ENCODE measurements around the gene UBXN1. TPM values are rescaled to one million over a fixed set of nuclear protein-coding genes. Genes with fewer than 3 reads are reported as not detected.

Gene UBXN1
- total RNA-seq, 1 experiment from 2014 or later = 135 TPM

DNA sequence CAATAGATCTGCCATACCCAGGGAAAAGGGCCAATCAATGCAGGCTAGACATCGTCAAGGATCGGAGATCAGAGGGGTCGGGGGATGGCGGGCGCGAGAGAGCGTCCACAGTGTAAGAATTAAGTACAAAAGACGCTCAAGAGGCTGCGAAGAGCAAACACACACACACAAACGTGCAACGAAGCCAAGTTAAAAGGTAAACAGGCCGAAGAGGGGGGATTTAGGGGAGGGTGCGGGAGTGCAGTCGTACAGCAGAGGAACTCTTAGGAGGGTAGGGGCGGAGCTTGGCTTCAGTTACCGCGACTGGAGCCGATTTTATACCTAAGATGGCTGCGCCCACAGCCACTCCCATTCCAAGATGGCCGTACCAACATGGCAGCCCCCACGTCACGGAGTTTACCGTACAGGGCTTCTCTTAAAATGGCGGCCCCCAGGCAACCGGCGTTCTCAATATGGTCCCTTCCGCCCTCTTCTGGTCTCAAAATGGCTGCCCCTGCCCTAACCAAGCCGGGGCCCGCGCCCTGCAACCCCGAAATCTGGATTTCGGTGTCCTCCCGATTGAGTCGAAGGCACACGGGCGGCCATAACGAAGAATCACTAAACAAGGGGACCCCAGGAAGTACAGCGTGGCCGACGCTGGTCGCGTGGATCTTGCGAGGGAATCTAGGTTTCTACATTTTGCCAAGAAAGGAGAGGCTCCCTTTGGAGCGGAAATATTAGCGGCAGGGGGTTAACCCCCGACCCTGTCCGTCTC, 30.6 kb upstream of the UBXN1 start:
- peak overlapping the region; percentile 92 for H3K4me3 Mint-ChIP-seq
- ATAC-seq = peak; percentile 51
- no peaks in the 10 kb centered on the region; the same call in 1 of the 2 replicates for H3K27me3 Mint-ChIP-seq (ENCODE audit: low read depth)
- DNase-seq (ENCODE audit: low spot score) = peak; percentile 96
- peak overlapping the region; percentile 100 for H3K27ac Mint-ChIP-seq
- H3K36me3 Mint-ChIP-seq = peaks cover 38% of the 10 kb centered on the region
- peaks cover 46% of the 10 kb centered on the region for H3K4me1 Mint-ChIP-seq
- ChIA-PET POLR2A (interaction anchor here (0.6 to 6.0 kb wide), 15 partner anchors 18 to 321 kb away, joined by 3 to 35 read pairs (median 7); partner anchors contain the start of genes C11orf98, CSKMT, EEF1G and HNRNPUL2), CTCF (interaction anchor here (0.6 to 4.0 kb wide), 12 partner anchors 15 to 285 kb away, joined by 3 to 24 read pairs (median 3); partner anchors contain the start of genes C11orf98, CSKMT, HNRNPUL2 and STX5)
- H3K9me3 Mint-ChIP-seq = no peaks in the 10 kb centered on the region
- TF ChIP-seq CBFB (CRISPR knock-in tag; IDR thresholded peaks at IDR 0.05; ENCODE audit: low read depth) = no peak
- 0 out of 2 replicates have a peak, but pooled peaks have one; percentile 56 for TF ChIP-seq SMAD3 (CRISPR knock-in tag; IDR thresholded peaks at IDR 0.05; ENCODE audit: borderline replicate concordance)
- TF ChIP-seq, protein P1, sequence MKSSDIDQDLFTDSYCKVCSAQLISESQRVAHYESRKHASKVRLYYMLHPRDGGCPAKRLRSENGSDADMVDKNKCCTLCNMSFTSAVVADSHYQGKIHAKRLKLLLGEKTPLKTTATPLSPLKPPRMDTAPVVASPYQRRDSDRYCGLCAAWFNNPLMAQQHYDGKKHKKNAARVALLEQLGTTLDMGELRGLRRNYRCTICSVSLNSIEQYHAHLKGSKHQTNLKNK (CRISPR knock-in tag; IDR thresholded peaks at IDR 0.05) = no peak
- peak; percentile 3; the same call in 1 of the 2 replicates for TF ChIP-seq TP53 (CRISPR knock-in tag; IDR thresholded peaks at IDR 0.05)
- TF ChIP-seq ZNF232 (CRISPR knock-in tag; IDR thresholded peaks at IDR 0.05) = peak; percentile 71
- peak; percentile 55; the same call in 1 of the 2 replicates for TF ChIP-seq ESRRA (CRISPR knock-in tag; IDR thresholded peaks at IDR 0.05; ENCODE audit: borderline replicate concordance)
- TF ChIP-seq SP1 (CRISPR knock-in tag; conservative IDR thresholded peaks at IDR 0.05) = peak; percentile 68
- TF ChIP-seq ZNF396 (CRISPR knock-in tag; IDR thresholded peaks at IDR 0.05; ENCODE audit: borderline replicate concordance) = 0 out of 2 replicates have a peak, but pooled peaks have one; percentile 61
- TF ChIP-seq ZNF671 (CRISPR knock-in tag; IDR thresholded peaks at IDR 0.05) = peak; percentile 57; the same call in 1 of the 2 replicates
- TF ChIP-seq NR3C1 (CRISPR knock-in tag; conservative IDR thresholded peaks at IDR 0.05; ENCODE audit: low read depth) = peak; percentile 49; the same call in 1 of the 2 replicates
- TF ChIP-seq OVOL2 (CRISPR knock-in tag; IDR thresholded peaks at IDR 0.05; ENCODE audit: borderline replicate concordance) = no peak
- TF ChIP-seq NR1H2 (CRISPR knock-in tag; IDR thresholded peaks at IDR 0.05) = no peak
- TF ChIP-seq EMX1 (CRISPR knock-in tag; IDR thresholded peaks at IDR 0.05) = 0 out of 2 replicates have a peak, but pooled peaks have one; percentile 80
- TF ChIP-seq, protein P2, sequence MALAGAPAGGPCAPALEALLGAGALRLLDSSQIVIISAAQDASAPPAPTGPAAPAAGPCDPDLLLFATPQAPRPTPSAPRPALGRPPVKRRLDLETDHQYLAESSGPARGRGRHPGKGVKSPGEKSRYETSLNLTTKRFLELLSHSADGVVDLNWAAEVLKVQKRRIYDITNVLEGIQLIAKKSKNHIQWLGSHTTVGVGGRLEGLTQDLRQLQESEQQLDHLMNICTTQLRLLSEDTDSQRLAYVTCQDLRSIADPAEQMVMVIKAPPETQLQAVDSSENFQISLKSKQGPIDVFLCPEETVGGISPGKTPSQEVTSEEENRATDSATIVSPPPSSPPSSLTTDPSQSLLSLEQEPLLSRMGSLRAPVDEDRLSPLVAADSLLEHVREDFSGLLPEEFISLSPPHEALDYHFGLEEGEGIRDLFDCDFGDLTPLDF (CRISPR knock-in tag; IDR thresholded peaks at IDR 0.05) = no peak
- TF ChIP-seq ATF1 (CRISPR knock-in tag; IDR thresholded peaks at IDR 0.05) = peak; percentile 71
- TF ChIP-seq, protein P3, sequence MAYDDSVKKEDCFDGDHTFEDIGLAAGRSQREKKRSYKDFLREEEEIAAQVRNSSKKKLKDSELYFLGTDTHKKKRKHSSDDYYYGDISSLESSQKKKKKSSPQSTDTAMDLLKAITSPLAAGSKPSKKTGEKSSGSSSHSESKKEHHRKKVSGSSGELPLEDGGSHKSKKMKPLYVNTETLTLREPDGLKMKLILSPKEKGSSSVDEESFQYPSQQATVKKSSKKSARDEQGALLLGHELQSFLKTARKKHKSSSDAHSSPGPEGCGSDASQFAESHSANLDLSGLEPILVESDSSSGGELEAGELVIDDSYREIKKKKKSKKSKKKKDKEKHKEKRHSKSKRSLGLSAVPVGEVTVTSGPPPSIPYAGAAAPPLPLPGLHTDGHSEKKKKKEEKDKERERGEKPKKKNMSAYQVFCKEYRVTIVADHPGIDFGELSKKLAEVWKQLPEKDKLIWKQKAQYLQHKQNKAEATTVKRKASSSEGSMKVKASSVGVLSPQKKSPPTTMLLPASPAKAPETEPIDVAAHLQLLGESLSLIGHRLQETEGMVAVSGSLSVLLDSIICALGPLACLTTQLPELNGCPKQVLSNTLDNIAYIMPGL (CRISPR knock-in tag; IDR thresholded peaks at IDR 0.05) = peak; percentile 85
- peak; percentile 13; the same call in 1 of the 2 replicates for TF ChIP-seq FOXK1 (CRISPR knock-in tag; IDR thresholded peaks at IDR 0.05)
- no peak for TF ChIP-seq KAT7 (CRISPR knock-in tag; IDR thresholded peaks at IDR 0.05; ENCODE audit: borderline replicate concordance)
- TF ChIP-seq CREB1 (CRISPR knock-in tag; IDR thresholded peaks at IDR 0.05) = peak; percentile 6; the same call in 1 of the 2 replicates
- TF ChIP-seq, protein P4, sequence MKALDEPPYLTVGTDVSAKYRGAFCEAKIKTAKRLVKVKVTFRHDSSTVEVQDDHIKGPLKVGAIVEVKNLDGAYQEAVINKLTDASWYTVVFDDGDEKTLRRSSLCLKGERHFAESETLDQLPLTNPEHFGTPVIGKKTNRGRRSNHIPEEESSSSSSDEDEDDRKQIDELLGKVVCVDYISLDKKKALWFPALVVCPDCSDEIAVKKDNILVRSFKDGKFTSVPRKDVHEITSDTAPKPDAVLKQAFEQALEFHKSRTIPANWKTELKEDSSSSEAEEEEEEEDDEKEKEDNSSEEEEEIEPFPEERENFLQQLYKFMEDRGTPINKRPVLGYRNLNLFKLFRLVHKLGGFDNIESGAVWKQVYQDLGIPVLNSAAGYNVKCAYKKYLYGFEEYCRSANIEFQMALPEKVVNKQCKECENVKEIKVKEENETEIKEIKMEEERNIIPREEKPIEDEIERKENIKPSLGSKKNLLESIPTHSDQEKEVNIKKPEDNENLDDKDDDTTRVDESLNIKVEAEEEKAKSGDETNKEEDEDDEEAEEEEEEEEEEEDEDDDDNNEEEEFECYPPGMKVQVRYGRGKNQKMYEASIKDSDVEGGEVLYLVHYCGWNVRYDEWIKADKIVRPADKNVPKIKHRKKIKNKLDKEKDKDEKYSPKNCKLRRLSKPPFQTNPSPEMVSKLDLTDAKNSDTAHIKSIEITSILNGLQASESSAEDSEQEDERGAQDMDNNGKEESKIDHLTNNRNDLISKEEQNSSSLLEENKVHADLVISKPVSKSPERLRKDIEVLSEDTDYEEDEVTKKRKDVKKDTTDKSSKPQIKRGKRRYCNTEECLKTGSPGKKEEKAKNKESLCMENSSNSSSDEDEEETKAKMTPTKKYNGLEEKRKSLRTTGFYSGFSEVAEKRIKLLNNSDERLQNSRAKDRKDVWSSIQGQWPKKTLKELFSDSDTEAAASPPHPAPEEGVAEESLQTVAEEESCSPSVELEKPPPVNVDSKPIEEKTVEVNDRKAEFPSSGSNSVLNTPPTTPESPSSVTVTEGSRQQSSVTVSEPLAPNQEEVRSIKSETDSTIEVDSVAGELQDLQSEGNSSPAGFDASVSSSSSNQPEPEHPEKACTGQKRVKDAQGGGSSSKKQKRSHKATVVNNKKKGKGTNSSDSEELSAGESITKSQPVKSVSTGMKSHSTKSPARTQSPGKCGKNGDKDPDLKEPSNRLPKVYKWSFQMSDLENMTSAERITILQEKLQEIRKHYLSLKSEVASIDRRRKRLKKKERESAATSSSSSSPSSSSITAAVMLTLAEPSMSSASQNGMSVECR (CRISPR knock-in tag; IDR thresholded peaks at IDR 0.05; ENCODE audit: borderline replicate concordance) = no peak
- TF ChIP-seq PRRX2 (CRISPR knock-in tag; IDR thresholded peaks at IDR 0.05) = peak; percentile 20; the same call in 1 of the 2 replicates
- TF ChIP-seq, protein P5, sequence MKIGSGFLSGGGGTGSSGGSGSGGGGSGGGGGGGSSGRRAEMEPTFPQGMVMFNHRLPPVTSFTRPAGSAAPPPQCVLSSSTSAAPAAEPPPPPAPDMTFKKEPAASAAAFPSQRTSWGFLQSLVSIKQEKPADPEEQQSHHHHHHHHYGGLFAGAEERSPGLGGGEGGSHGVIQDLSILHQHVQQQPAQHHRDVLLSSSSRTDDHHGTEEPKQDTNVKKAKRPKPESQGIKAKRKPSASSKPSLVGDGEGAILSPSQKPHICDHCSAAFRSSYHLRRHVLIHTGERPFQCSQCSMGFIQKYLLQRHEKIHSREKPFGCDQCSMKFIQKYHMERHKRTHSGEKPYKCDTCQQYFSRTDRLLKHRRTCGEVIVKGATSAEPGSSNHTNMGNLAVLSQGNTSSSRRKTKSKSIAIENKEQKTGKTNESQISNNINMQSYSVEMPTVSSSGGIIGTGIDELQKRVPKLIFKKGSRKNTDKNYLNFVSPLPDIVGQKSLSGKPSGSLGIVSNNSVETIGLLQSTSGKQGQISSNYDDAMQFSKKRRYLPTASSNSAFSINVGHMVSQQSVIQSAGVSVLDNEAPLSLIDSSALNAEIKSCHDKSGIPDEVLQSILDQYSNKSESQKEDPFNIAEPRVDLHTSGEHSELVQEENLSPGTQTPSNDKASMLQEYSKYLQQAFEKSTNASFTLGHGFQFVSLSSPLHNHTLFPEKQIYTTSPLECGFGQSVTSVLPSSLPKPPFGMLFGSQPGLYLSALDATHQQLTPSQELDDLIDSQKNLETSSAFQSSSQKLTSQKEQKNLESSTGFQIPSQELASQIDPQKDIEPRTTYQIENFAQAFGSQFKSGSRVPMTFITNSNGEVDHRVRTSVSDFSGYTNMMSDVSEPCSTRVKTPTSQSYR (CRISPR knock-in tag; IDR thresholded peaks at IDR 0.05) = no peak
- TF ChIP-seq, protein P6, sequence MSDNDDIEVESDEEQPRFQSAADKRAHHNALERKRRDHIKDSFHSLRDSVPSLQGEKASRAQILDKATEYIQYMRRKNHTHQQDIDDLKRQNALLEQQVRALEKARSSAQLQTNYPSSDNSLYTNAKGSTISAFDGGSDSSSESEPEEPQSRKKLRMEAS (CRISPR knock-in tag; IDR thresholded peaks at IDR 0.05) = peak; percentile 83; the same call in 1 of the 2 replicates
- TF ChIP-seq MXD4 (CRISPR knock-in tag; IDR thresholded peaks at IDR 0.05; ENCODE audit: borderline replicate concordance) = no peak
